Astrocyte of the cerebellum (primary cell): ENCODE measurements around the gene ACVR2B.
A peak's percentile ranks its signal among the peaks of the same experiment; 100 is the strongest.

Source experiments
- DNase-seq: peaks from one replicate; pipeline ENCODE4 v3.0.0-alpha.2; 2011; ENCODE audit warnings: low read depth
- H3K4me3 ChIP-seq: 2 replicates; pipeline ENCODE4 v1.5.1; 2011; ENCODE audit warnings: mild to moderate bottlenecking, low read depth, low read length, moderate library complexity
- in situ Hi-C: cut with HindIII; loops from 2 replicates; pipeline ENCODE4 v1.10.0; 2017; ENCODE audit warnings: low sequenced_read_pairs
- TF ChIP-seq, protein P1 (sequence below): IDR thresholded peaks from 2 replicates; pipeline ENCODE4 v1.5.1; 2012; ENCODE audit warnings: low read length, low read depth, moderate library complexity, mild to moderate bottlenecking; ENCODE audit errors: missing control alignments

Gene ACVR2B

DNA sequence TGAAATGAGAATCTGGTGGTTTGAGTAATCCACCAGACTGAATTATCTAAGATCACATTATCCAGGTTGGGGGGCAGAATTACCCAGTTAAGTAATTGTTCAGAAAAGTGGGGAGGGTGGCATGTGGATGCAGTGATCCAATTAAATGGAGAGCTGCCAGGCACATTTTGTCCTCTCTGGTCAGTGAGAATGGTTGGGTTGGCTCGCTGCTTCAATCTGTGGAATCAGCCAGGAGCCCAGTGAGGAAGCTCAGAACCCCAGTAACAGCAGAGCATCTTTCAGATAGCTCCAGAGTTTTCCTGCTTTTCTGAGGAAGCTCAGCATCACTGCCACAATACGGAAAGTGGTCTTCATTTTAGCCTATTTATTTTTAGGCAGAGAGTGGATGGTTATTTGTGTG, 36.1 kb downstream of the ACVR2B start:
- no peak overlapping the region for H3K4me3 ChIP-seq
- DNase-seq, result no peak
- in situ Hi-C loops, result no loop called here
- TF ChIP-seq, protein P1, sequence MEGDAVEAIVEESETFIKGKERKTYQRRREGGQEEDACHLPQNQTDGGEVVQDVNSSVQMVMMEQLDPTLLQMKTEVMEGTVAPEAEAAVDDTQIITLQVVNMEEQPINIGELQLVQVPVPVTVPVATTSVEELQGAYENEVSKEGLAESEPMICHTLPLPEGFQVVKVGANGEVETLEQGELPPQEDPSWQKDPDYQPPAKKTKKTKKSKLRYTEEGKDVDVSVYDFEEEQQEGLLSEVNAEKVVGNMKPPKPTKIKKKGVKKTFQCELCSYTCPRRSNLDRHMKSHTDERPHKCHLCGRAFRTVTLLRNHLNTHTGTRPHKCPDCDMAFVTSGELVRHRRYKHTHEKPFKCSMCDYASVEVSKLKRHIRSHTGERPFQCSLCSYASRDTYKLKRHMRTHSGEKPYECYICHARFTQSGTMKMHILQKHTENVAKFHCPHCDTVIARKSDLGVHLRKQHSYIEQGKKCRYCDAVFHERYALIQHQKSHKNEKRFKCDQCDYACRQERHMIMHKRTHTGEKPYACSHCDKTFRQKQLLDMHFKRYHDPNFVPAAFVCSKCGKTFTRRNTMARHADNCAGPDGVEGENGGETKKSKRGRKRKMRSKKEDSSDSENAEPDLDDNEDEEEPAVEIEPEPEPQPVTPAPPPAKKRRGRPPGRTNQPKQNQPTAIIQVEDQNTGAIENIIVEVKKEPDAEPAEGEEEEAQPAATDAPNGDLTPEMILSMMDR, result no peak

DNA sequence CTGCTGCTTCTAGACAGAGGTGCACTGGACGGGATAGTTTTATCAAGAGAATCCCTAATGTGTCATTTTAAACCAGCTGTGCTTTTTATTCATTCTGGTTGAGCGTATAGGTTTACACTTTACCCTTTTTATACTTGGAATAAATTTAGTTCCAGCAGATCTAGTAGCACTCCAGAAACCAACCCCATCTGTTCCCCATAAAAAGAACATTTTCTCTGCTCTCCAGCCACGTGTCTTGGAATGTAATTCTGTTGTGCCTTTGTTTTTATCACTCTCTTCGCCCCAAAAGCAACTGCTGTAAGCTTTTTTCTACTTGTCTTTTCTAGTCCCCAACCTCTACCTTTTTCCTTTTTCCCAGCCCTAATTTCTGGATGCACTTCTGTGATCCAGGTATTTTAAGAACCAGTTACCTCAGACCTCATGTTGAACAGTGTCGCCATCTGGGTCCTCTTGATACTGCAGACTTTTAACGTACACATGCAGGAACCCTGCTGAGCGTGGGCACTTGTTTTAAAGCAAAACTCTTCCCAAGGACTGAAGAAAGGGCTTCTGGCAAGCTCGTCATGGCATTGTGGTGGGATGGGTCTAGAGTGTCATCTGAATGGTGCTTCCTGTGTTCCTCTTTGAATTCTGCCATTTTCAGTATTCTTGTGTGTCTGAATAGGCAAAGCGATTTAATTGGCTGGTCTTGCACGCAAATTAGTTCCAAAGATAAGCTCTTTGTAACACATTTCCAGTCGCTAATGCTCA, 36.8 kb downstream of the ACVR2B start:
- TF ChIP-seq, protein P1, result no peak
- no peak overlapping the region for H3K4me3 ChIP-seq
- in situ Hi-C loops, result no loop called here
- DNase-seq, result no peak

DNA sequence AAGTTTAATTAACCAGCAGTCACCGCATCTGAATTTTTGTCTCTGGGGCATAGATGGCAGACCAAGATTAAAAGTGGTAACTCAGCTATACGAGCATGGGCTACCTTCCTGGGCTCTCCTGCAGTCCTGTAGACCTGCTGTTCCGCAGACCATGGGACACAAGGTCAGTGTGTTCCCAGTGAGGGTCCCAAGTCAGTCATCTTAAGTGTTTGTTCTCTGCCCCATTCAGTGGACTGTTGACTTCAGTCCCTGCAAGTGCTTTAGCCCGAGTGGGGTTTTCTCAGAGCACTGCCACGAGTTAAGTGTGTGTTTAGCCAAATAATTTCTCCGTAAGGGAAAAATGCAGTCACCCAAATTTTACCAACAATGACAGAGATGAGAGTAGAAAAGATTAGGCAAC, 37.5 kb downstream of the ACVR2B start:
- in situ Hi-C loops, result no loop called here
- no peak overlapping the region for H3K4me3 ChIP-seq
- TF ChIP-seq, protein P1, result no peak
- no peak for DNase-seq

DNA sequence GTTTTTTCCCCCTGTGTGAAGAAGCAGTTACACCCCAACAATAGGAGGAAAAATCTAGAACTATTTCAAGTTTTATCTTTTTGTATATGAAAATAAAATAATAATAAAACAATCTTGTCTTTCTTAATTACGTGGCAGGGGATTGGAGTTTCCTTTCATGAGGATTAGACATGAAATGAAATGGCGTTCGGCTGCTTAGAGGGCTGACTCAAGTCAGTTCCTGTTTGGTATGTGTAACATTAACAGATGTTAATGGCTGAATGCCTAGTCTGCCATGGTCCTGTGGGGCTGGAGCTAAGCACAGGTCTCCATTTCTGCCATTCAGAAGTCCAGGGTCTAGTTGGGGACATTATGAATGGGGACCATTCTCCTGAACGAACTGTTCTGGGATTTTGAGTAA, 39.3 kb downstream of the ACVR2B start:
- H3K4me3 ChIP-seq, result no peak overlapping the region
- TF ChIP-seq, protein P1, result no peak
- in situ Hi-C loops, result no loop called here
- DNase-seq, result no peak

DNA sequence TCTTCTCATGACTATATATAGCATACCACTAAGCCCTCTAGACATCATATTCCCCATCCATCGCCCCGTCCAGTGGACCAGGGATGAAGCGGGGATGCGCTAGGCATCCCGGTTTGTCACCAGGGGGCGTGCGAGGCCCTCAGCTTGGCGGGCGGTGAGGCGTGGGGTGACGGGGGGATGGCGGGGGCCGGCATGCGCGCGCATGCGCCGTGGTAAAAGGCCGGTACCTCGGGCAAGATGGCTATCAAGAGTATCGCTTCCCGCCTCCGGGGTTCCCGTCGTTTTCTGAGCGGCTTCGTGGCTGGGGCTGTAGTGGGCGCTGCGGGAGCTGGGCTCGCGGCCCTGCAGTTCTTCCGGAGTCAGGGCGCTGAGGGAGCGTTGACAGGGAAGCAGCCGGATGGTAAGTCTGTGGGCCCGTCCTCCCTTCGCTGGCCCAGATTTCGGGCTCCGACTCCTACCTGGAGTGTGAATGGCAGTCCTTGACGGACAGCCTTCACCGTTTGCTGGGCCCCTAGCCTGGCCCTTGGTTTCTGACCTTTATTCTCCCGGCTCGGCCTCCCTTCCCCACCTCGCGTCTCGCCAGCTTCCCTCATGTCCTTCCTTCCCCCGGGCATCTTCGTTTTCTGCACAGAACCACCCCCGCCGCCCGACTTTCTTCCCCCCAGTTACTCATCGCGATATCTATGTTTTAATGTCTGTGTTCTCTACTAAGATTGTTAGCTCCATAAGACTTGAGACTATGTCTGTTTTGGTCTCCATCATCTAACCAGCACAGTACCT, 42.6 kb downstream of the ACVR2B start, which contains the start of gene EXOG:
EXOG (plus strand) TSS at position 210 of the 780 bp plus-strand sequence; CDS start at position 238, 28 bp downstream.
- peak; percentile 77 for DNase-seq
- TF ChIP-seq, protein P1, result peak; percentile 96
- in situ Hi-C loops, result no loop called here
- H3K4me3 ChIP-seq, result peak within 1 kb of the TSS; percentile 88

DNA sequence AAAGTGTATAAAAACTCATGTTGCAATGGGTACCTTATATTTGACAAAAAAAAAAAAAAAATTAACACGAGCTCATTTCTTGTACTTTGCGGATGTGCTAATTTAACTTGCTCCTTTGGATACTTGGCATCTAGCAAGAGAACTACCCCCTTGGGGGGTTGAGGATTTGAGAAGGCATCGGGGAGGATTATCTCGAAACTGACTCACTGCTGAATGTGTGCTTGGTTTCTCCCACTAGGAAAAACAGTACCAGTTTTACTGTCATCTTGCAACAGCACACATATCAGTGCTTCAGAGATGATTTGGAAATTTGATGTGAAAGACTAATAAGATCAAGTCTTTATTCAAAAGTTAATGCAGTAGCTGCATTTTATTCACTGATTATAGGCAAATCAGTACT, 43.3 kb downstream of the ACVR2B start:
- DNase-seq, result no peak
- TF ChIP-seq, protein P1, result no peak
- peak overlapping the region; percentile 88 for H3K4me3 ChIP-seq
- in situ Hi-C loops, result no loop called here
